ENCODE measurements around the gene CCDC167.

- no peak for TF ChIP-seq EZH2 (IDR thresholded peaks at IDR 0.05)
- TF ChIP-seq CTCF (IDR thresholded peaks at IDR 0.05 in 2 of 3, conservative IDR thresholded peaks at IDR 0.05 in 1 of 3; ENCODE audit: borderline replicate concordance in 1 of 3, insufficient read depth in 1 of 3, low read depth in 2 of 3, low read length in 2 of 3) = no peak
- no peak for TF ChIP-seq SIN3A (IDR thresholded peaks at IDR 0.05; ENCODE audit: low read depth)
- no peak for TF ChIP-seq ZFX (IDR thresholded peaks at IDR 0.05)
- TF ChIP-seq FOSL1 (IDR thresholded peaks at IDR 0.05; ENCODE audit: low read depth) = no peak
- TF ChIP-seq POLR2AphosphoS5 (IDR thresholded peaks at IDR 0.05; ENCODE audit: low read depth, low read length) = no peak
- TF ChIP-seq JUND (IDR thresholded peaks at IDR 0.05) = no peak
- no peak for TF ChIP-seq POLR2A (IDR thresholded peaks at IDR 0.05; ENCODE audit: borderline replicate concordance, extremely low read depth, insufficient read depth, insufficient read length)
- TF ChIP-seq RAD21 (IDR thresholded peaks at IDR 0.05; ENCODE audit: low read depth) = no peak
Measured at GRCh38 chr6:37488476-37488875, 11.2 kb downstream of the CCDC167 start.
